Measurements from ENCODE around the gene IFNLR1.

DNA sequence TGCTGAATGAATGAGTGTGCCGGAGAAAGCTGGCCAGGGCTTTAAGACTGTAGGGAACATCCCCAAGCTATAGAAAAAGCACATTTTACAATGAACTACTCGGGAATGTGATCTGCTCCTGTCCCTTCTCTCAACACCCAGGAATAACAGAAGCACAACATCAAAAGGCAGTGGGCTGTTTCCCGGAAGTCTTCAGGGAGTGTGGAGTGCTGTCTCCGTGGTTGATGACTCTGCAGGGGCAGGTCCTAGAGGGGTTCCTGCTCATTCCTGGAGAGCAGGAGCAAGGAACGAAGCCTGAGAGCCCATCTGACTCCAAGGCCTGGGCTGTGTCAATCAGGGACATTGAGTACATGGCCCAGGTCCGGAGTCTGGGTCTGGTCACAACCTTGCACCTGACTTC, 39.3 kb downstream of the IFNLR1 start:
- TF ChIP-seq, protein P1, sequence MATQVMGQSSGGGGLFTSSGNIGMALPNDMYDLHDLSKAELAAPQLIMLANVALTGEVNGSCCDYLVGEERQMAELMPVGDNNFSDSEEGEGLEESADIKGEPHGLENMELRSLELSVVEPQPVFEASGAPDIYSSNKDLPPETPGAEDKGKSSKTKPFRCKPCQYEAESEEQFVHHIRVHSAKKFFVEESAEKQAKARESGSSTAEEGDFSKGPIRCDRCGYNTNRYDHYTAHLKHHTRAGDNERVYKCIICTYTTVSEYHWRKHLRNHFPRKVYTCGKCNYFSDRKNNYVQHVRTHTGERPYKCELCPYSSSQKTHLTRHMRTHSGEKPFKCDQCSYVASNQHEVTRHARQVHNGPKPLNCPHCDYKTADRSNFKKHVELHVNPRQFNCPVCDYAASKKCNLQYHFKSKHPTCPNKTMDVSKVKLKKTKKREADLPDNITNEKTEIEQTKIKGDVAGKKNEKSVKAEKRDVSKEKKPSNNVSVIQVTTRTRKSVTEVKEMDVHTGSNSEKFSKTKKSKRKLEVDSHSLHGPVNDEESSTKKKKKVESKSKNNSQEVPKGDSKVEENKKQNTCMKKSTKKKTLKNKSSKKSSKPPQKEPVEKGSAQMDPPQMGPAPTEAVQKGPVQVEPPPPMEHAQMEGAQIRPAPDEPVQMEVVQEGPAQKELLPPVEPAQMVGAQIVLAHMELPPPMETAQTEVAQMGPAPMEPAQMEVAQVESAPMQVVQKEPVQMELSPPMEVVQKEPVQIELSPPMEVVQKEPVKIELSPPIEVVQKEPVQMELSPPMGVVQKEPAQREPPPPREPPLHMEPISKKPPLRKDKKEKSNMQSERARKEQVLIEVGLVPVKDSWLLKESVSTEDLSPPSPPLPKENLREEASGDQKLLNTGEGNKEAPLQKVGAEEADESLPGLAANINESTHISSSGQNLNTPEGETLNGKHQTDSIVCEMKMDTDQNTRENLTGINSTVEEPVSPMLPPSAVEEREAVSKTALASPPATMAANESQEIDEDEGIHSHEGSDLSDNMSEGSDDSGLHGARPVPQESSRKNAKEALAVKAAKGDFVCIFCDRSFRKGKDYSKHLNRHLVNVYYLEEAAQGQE (IDR thresholded peaks at IDR 0.05; ENCODE audit: insufficient read depth in 1 of 2, low read depth in 2 of 2, low read length in 2 of 2), result no peak
- TF ChIP-seq POLR2AphosphoS5 (IDR thresholded peaks at IDR 0.05; ENCODE audit: low read depth, low read length) (no peak), FOXP2 (optimal IDR thresholded peaks at IDR 0.05; ENCODE audit: borderline replicate concordance, extremely low read depth, extremely low read length, insufficient read depth) (no peak), SIN3A (IDR thresholded peaks at IDR 0.05; ENCODE audit: borderline replicate concordance, insufficient read depth, low read length) (no peak)

Data from PFSK-1 (cell line).